GM21576 (cell line): ENCODE results near the gene KIF6.
A peak's percentile ranks its signal among the peaks of the same experiment; 100 is the strongest.

ENCODE experiments used
- ATAC-seq: cut with Tn5 transposase; IDR thresholded peaks from one replicate; pipeline ENCODE4 v1.9.1; 2021; ENCODE audit warnings: mild to moderate bottlenecking, moderate library complexity; ENCODE audit not compliant: unreplicated experiment

The KIF6 gene

GRCh38 chr6:39426073-39426456 lies 299.1 kb downstream of the KIF6 start:
- no peak for ATAC-seq

GRCh38 chr6:39425346-39426072 lies 299.7 kb downstream of the KIF6 start:
- no peak for ATAC-seq

- ATAC-seq, result no peak
Observed at GRCh38 chr6:39424831-39425230, 300.4 kb downstream of the KIF6 start.

GRCh38 chr6:39422238-39422637 lies 303.0 kb downstream of the KIF6 start:
- no peak for ATAC-seq

GRCh38 chr6:39421383-39422225 lies 303.6 kb downstream of the KIF6 start:
- no peak for ATAC-seq

GRCh38 chr6:39420300-39421265 lies 304.6 kb downstream of the KIF6 start:
- ATAC-seq, result no peak

- ATAC-seq, result no peak
Observed at GRCh38 chr6:39419607-39420006, 305.6 kb downstream of the KIF6 start.

GRCh38 chr6:39417440-39417839 lies 307.8 kb downstream of the KIF6 start:
- no peak for ATAC-seq

GRCh38 chr6:39416728-39417127 lies 308.5 kb downstream of the KIF6 start:
- no peak for ATAC-seq

GRCh38 chr6:39416026-39416425 lies 309.2 kb downstream of the KIF6 start:
- ATAC-seq, result no peak

GRCh38 chr6:39415482-39415881 lies 309.7 kb downstream of the KIF6 start:
- no peak for ATAC-seq

GRCh38 chr6:39411465-39411864 lies 313.7 kb downstream of the KIF6 start:
- ATAC-seq, result no peak

- ATAC-seq, result no peak
Observed at GRCh38 chr6:39411001-39411400, 314.2 kb downstream of the KIF6 start.

GRCh38 chr6:39409889-39410288 lies 315.3 kb downstream of the KIF6 start:
- ATAC-seq, result no peak

- peak; percentile 91 for ATAC-seq
Observed at GRCh38 chr6:39407446-39407993, 317.7 kb downstream of the KIF6 start.

- no peak for ATAC-seq
Observed at GRCh38 chr6:39404312-39404711, 320.9 kb downstream of the KIF6 start.

- ATAC-seq, result no peak
Observed at GRCh38 chr6:39403304-39403703, 321.9 kb downstream of the KIF6 start.

- no peak for ATAC-seq
Observed at GRCh38 chr6:39402239-39402751, 322.9 kb downstream of the KIF6 start.

- no peak for ATAC-seq
Observed at GRCh38 chr6:39401376-39401775, 323.8 kb downstream of the KIF6 start.

- ATAC-seq, result no peak
Observed at GRCh38 chr6:39400026-39400425, 325.2 kb downstream of the KIF6 start.

GRCh38 chr6:39396854-39397253 lies 328.4 kb downstream of the KIF6 start:
- no peak for ATAC-seq
